ENCODE measurements around the gene HBD.
"Not testable (repeated sequence)": the region's sequence is repeated elsewhere in the genome, so short reads cannot be mapped to it uniquely, and the experiment has no call there.

Gene HBD

GRCh38 chr11:5257296-5257695 is 23.0 kb upstream of the HBD start:
- no peaks in the 10 kb centered on the region for H3K27me3 ChIP-seq
- H3K36me3 ChIP-seq, result no peaks in the 10 kb centered on the region
- DNase-seq, result no peak
- no peaks in the 10 kb centered on the region for H3K9me3 ChIP-seq
- TF ChIP-seq CTCF (IDR thresholded peaks at IDR 0.05; ENCODE audit: low read depth, low read length), result no peak
- H3K4me3 ChIP-seq (ENCODE audit: low read depth, low read length), result no peak overlapping the region
- H3K4me1 ChIP-seq, result no peaks in the 10 kb centered on the region

GRCh38 chr11:5254646-5255413 is 20.5 kb upstream of the HBD start, which contains the start of gene HBG2:
Gene HBG2, minus strand, starts transcription at chr11:5254781. Its CDS starts 53 bp downstream, at chr11:5254728.
- H3K36me3 ChIP-seq; H3K4me3 ChIP-seq (ENCODE audit: low read depth, low read length); H3K4me1 ChIP-seq; DNase-seq; H3K9me3 ChIP-seq; H3K27me3 ChIP-seq: not testable (repeated sequence)

- not testable (repeated sequence) for H3K4me3 ChIP-seq (ENCODE audit: low read depth, low read length); H3K9me3 ChIP-seq; H3K27me3 ChIP-seq; H3K4me1 ChIP-seq; H3K36me3 ChIP-seq; DNase-seq
Measured at GRCh38 chr11:5254023-5254422, 19.7 kb upstream of the HBD start.

DNA sequence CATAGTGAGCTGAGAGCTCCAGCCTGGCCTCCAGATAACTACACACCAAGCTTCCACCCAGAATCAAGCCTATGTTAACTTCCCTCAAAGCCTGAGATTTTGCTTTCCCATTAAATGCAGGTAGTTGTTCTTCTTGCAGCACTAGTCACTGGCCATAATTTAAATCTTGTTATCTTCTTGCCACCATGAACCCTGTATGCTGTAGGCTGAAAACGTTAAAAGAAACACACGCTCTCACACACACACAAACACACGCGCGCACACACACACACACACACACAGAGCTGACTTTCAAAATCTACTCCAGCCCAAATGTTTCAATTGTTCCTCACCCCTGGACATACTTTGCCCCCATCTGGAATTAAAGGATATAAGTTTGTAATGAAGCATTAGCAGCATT is 19.2 kb upstream of the HBD start:
- not testable (repeated sequence) for DNase-seq; H3K36me3 ChIP-seq; H3K4me3 ChIP-seq (ENCODE audit: low read depth, low read length); H3K9me3 ChIP-seq; H3K4me1 ChIP-seq; H3K27me3 ChIP-seq

DNA sequence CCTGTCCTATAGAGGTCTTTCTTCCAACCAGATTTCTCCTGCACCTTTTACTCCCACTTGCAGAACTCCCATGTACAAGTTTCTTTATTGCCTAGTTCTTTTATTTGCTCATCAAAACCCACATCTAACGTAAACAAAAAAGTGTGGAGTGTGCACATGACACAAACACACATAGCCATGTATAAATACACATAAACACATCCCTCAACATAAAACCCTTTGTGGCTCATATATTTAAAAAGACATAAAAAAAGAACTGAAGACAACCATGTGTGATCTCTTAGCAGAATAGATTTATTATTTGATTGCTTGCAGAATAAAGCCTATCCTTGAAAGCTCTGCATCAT is 18.6 kb upstream of the HBD start:
- Histone ChIP-seq H3K9me3 (no peaks in the 10 kb centered on the region), H3K4me3 (ENCODE audit: low read depth, low read length) (no peak overlapping the region), H3K36me3 (no peaks in the 10 kb centered on the region), H3K4me1 (no peaks in the 10 kb centered on the region), H3K27me3 (no peaks in the 10 kb centered on the region)
- DNase-seq, result no peak
- TF ChIP-seq CTCF (IDR thresholded peaks at IDR 0.05; ENCODE audit: low read depth, low read length), result no peak

DNA sequence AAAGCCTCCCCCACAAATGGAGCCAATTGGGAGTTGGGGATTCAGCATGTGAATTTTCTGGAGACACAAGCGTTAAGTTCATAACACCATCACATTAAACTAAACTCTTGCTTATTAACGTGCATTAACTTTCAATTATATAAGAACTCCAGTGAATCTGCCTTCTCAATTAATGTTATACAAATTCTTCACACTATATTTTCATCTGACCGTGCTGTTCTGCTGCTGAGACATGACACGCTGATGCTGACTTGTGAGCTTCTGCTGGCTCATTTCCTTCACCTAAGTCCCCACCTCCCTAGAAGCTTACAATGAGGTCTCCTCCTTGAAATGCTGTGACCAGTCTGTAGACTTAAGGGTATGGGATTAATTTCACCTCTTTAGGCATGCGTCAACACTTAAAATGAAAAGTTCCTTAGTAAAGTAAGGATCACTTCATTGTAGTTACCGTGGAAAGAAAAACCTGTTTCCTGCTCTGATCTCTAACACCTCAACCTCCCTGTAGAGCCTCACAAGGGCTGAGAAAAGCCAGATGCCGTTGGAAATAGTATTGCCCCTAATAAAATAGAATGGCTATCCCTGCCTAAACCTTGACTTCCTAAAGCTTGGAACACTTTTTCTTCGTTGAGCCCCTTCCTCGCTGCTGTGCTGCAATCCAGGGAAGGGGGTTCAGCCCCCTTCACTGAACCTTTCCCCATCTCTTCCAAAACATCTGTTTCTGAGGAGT is 18.1 kb upstream of the HBD start:
- TF ChIP-seq CTCF (IDR thresholded peaks at IDR 0.05; ENCODE audit: low read depth, low read length), result no peak
- DNase-seq, result no peak
- Histone ChIP-seq H3K4me3 (ENCODE audit: low read depth, low read length) (no peak overlapping the region), H3K27me3 (no peaks in the 10 kb centered on the region), H3K4me1 (no peaks in the 10 kb centered on the region), H3K36me3 (no peaks in the 10 kb centered on the region), H3K9me3 (no peaks in the 10 kb centered on the region)

GRCh38 chr11:5251746-5252145 is 17.5 kb upstream of the HBD start:
- no peak for TF ChIP-seq CTCF (IDR thresholded peaks at IDR 0.05; ENCODE audit: low read depth, low read length)
- Histone ChIP-seq H3K36me3 (no peaks in the 10 kb centered on the region), H3K4me1 (no peaks in the 10 kb centered on the region), H3K27me3 (no peaks in the 10 kb centered on the region), H3K9me3 (no peaks in the 10 kb centered on the region), H3K4me3 (ENCODE audit: low read depth, low read length) (no peak overlapping the region)
- DNase-seq, result no peak

Measured in BE2C (cell line).